Dorsolateral prefrontal cortex (tissue), 118 donors: ENCODE measurements around the gene SLC1A4. TPM values are rescaled to one million over a fixed set of nuclear protein-coding genes. Genes with fewer than 3 reads are reported as not detected.

Source experiments
- total RNA-seq, 120 experiments: library from RNA; stranded (reverse); gene quantifications; one replicate each; pipeline versions ENCODE4 v1.2.3 to v1.2.4, GENCODE V29; 2022

SLC1A4 gene
- total RNA-seq, 120 experiments from 2014 or later, result 25.8 to 83.3 (median 55.1) TPM

Other genes with a start within 250 kb of the SLC1A4 start
- gene CEP68, start 67.0 kb downstream of the SLC1A4 start, total RNA-seq, result 10 to 100 TPM; 23.2 to 57.6 (median 40.4) TPM
- 100 to 1,000 TPM in 112 of 120 experiments, 10 to 100 TPM in 8; 87.4 to 171 (median 127) TPM for gene RAB1A, start 140.7 kb downstream of the SLC1A4 start, total RNA-seq
- 100 to 1,000 TPM; 106 to 287 (median 213) TPM for gene ACTR2, start 238.4 kb downstream of the SLC1A4 start, total RNA-seq